Activated effector memory CD4-positive, alpha-beta T cell treated with anti-CD3 and anti-CD28 coated beads, Interleukin-2, amount 50 U/mL, for 16 hours (primary cell): Measurements from ENCODE around the gene ADAMTSL3.
"Not testable (repeated sequence)": the region's sequence is repeated elsewhere in the genome, so short reads cannot be mapped to it uniquely, and the experiment has no call there.

ENCODE experiments used
- DNase-seq: peaks from one replicate; pipeline ENCODE4 v3.0.0-alpha.2; 2020

The ADAMTSL3 gene

DNA sequence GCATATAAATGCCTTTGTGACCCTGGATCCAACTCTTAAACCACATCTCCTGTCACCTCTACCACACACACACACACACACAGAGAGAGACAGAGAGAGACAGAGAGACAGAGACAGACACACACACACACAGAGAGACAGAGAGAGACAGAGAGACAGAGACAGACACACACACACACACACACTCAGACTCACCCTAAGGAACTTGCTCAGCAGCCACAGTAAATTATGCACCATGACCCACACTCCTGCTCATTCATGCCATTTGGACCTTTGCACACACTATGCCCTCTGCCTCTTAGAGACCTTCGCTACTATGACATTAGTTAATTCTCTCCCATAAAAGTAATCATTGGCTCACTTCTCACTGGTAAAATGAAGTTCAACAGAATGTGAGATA is 275.7 kb downstream of the ADAMTSL3 start:
- DNase-seq, result no peak

DNA sequence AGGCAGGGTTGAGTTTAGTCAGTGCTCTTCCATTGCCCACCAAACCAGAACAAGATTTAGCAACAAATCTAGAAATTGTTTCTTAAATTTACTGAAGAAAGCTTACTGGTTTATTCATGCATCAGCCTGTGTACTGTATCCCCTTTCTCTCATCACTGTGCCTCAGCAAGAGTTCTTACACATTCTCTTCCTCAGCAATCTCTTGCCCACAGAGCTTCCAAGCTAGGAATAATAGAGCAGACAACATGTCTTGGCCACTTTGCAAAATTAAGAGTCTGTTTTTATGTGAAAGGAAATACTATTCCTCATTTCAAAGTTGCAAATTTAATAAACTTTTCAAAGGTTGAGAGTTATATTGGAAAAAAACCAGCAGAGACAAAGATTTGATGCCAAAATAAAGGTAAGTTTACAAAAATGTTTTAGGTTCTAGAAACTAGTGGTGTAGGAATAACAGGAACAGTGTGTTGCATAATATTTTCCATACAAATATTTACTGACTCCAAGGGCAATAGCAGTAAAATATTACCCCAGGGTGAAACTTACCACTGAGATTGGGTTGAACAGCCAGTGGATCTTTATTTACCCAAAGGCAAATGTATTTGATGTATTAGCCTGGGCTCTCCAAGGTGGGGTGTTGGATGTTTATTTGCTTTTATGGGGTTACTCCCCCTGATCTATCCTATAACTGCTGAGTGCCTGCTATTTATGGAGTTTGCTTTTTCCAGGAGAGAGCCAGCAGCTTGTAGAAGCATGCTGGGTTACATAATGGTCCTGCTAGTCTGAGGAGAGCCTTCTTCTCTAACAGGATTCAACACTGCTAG is 276.7 kb downstream of the ADAMTSL3 start:
- no peak for DNase-seq

DNA sequence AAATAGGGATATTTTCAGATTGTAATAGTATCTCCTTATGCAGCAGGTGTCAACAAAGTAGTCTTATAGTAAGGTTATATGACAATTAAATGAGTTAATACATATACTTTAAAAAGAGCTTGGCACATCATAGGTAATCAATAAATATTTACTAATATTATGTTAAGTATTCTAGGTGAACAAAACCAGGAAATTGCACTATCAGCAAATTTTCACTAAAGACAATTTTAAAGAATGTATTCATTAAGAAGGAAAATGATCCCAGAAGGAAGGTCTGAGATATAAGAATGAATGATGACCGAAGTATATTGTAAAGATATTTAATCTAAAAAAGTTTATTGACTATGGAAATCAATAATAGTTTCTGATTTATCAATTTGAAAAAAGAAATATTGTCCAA is 281.9 kb downstream of the ADAMTSL3 start:
- no peak for DNase-seq

DNA sequence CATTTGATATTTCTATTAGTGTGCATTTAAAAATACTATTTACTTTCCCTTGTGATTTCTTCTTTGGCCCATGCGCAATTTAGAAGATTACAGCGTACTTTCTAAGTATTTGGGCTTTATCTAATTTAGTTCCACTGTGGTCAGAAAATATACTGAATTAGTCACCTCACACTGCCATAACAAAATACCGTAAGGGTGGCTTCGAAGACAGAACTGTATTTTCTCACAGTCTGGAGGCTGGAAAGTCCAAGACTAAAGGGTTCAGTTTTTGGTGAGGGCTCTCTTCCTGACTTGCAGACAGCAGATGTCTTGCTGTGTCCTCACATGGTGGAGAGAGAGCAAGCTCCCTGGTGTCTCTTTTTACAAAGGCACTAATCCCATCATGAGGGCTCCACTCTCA is 286.2 kb downstream of the ADAMTSL3 start:
- DNase-seq, result no peak

DNA sequence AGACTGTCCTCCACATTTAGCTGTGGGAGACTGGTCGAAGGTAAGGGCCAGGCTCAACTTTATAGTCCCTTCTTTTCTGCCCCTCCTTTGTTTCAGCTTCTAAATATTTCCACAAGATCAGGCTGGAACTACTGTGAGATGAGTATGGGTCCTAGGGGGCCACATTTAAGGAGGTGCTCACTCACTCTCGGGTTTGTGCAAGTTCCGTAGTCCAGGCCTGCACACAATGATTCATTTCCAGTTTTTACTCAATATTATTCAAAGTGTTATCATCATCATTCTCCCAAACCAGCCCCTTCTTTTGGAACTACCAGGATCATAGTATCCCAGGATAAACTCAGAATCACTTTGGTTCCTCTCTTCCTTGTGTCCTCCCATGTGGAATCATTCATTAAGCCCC is 289.1 kb downstream of the ADAMTSL3 start:
- DNase-seq, result no peak

DNA sequence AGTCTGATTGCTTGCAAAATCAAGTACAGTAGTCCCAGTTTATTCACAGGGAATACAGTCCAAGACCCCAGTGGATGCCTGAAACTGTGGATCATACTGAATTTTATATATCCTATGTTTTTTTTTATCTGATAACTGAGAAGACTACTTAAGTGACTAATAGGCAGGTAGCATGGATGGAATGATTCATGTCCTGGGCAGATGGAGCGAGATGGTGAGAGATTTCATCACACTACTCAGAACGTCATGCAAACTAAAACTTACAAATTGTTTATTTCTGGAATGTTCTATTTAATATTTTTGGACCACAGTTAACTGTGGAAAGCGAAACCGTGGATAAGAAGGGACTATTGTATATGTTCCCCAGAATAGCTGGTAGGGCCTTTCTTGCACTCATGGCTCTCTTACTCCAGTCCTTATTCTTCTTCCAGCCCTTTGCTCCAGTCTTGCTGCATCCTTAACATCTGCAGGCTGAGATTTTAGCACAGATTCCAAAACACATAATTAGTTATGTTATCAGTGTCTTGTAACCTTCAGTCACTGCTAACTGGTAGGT is 290.0 kb downstream of the ADAMTSL3 start:
- DNase-seq, result no peak

DNA sequence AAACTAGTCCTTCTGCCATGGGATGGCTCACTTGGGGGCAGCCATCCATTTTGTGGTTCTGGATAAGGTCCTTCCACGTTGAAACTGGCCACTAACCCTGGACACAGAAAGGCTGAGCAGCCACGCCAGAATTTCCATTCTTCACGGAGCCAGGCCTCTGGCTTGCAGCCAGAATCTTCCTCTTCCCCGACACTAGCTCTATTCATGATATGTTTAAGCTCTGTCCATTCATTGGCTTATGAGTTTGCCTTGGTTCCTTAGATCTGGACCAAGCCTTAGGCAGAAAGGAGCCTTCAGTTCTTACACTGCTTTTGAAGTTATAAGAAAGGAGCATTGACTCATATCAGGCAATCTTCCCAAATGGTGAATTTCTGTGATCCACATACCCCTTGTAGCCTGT is 293.2 kb downstream of the ADAMTSL3 start:
- no peak for DNase-seq

DNA sequence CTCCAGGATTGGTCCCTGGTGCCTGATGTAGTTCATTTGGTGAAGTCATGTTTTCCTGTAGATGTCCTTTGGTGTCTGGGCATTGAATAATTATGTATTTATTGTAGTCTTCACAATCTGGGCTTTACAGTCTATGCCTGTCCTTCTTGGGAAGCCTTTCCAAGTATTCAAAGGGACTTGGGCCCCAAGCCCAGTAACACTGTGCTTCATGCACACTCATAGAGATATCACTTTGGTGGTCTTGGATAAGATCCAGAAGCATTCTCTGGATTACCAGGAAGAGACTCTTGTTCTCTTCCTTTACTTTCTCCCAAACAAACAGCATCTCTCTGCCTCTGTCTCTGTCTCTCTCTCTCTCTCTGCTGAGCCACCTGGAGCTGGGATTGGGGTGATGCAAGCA is 300.6 kb downstream of the ADAMTSL3 start:
- DNase-seq, result no peak

DNA sequence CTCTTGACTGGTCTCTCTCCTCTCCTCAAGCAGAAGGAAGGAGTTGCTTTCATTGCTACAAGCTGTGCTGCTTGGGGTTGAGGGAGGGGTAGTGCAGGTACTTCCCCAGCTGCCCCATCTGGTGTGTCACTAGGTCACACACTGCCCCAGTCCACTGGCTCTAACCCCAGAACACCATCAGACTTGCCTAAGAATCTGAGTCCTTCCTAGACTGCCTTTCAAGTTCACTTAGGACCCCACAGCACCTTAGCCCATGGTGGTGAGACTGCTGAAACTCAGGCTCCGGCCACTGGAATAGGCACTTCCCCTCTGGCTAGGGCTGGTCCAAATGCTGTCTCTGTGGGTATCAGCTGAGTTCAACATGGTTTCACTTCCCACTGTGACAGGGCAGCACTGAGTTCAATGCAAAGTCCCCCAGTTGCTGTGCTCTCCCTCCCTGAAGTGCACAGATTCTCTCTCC is 301.9 kb downstream of the ADAMTSL3 start:
- DNase-seq, result no peak

DNA sequence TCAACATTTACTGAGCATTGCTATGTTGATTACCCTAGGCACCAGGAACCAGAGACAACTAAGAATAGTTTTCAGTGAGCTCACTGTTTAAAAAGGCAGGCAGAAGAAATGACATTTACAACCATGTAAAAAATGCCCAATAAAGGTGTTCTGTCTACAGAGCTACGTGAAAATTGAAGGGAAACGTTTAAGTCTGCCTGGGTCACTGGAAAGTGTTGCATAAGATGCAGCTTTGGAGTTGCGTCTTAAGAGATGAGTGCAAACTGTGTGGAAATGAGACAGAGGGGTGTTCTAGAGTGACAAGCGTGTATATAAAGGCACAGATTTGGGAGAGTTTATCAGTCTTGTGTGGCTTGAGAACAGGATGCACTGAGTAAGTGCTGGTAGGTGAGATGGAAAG is 303.0 kb downstream of the ADAMTSL3 start:
- no peak for DNase-seq

DNA sequence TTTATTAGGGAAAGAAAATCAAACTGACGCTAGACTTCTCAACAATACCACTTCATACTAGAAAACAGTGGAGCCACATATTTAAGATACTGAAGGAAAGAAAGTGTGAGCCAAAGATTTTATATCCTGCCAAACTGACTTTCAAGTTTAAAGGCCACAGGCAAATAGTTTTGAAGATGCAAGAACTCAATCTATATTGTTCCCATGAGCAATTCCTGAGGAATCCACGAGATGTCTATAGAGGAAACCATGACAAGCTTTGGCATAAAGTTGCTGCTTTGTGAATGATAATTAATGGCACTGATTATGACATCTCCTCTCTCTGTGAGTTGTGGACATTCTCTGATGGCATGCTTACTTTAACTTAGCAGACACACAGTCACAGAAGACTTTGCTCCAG is 305.6 kb downstream of the ADAMTSL3 start:
- no peak for DNase-seq

DNA sequence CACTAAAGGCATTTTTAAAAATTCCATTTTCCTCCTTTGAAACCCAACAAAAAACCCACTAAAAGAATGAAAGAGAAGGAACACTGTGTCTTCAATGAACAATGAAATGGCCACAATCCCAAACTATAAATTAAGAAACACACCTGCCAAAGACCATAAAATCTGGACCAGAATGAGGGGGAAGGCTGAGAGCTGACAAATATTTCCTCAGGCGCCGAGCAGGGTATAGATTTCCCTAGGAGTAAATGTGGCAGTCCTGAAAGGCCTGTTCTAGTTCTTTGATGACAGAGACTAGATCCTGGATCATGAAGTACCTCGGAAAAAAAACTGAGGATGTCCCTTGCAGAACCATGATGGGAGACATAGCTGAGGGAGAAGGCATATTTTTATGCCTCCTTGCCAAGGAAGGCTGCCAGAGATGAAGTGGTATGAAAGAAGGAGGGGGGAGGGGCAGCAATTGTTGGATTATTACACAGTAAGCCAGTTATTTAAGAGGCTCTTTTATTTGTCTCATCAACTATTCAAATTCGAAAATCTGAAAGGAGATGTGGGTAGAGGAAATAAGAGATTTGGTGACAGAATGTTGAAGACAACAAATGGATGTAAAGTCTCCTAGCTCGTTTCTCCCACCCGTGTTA is 306.4 kb downstream of the ADAMTSL3 start:
- DNase-seq, result no peak

DNA sequence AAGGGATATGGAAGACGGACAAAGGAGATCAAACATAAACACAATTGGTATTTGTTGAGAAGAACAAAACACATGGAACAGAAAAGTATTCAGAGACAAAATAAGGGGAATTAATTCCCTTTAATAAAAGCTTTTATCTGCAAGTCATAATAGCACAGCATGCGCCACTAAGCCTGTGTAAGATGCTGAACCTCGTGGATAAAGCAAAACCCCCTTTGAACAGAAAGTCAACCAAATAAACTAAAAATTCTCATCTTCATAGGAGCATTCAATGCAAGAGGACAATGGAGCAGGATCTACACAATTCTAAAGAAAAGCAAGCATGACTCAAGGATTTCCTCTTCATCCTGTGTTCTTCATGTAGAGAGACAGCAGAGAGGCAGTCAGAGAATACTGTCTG is 307.4 kb downstream of the ADAMTSL3 start:
- no peak for DNase-seq

DNA sequence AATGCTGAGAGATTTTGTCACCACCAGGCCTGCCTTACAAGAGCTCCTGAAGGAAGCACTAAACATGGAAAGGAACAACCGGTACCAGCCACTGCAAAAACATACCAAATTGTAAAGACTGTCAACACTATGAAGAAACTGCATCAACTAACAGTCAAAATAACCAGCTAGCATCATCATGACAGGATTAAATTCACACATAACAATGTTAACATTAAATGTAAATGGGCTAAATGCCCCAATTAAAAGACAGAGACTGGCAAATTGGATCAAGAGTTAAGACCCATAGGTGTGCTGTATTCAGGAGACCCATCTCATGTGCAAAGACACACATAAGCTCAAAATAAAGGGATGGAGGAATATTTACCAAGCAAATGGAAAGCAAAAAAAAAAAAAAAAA is 311.0 kb downstream of the ADAMTSL3 start:
- DNase-seq, result not testable (repeated sequence)

DNA sequence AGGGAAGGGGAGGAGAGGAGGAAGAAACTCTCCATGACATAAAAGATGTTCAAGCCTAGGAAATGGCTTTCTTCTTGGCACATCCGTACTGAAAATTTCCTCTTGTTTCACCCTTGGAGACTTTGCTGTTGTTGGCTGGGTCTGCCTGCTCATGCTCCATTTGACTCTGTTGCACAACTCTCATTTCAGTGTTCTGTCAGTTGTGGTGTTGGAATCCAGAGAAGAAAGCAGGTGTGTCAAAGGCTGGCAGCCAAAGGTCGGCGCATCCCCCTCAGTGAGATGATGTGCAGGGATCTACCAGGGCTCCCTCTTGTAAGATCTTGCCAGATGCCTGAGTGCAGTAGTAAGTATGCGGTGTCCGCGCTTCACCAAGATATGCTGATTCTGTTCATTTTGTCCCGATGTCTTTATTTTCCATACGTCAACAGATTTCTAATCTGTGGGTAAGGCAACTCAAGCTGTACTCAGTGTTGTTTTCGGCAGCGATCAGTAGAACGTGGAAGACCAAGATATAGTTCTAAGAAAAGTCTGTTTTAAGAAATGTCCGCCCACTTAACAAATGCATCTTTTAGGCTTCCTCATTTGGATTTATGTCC is 316.5 kb downstream of the ADAMTSL3 start:
- no peak for DNase-seq

DNA sequence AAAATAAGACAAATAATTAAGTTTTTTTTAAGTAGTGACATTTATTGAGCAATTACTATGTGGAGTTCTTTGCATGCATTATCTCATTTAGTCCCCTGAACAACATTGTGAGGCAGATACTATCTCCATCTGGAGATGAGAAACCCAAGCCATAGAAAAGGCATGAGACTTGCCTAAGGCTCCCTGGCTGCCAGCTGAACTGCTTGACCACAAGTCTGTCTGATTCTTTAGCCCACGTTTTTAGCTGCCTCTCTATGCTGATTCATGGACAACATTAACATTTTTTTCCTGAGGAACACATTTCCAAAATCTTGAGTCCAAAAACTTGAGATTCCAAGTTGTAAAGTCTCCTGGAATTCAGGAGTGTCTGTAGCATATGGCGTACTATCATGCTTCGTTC is 318.1 kb downstream of the ADAMTSL3 start:
- DNase-seq, result no peak

DNA sequence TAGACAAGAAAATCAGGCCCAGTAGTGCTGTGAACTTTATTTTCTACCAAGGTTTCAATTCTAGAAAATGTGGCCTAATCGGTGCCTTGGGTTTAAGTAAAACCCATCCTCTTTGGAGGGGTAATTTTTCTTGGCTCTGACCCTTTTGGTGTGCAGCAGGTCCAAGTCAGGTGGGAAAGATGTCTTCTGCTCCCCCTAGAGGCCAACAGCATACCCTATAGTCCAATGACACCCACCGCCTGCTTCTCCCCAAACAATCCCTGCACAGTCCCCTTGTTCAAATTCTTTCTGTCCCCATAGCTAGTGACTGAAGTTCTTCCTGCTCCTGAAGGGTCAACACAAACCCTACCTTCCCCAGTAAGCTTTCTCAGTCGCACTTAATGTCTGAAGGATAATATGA is 319.9 kb downstream of the ADAMTSL3 start:
- DNase-seq, result no peak

DNA sequence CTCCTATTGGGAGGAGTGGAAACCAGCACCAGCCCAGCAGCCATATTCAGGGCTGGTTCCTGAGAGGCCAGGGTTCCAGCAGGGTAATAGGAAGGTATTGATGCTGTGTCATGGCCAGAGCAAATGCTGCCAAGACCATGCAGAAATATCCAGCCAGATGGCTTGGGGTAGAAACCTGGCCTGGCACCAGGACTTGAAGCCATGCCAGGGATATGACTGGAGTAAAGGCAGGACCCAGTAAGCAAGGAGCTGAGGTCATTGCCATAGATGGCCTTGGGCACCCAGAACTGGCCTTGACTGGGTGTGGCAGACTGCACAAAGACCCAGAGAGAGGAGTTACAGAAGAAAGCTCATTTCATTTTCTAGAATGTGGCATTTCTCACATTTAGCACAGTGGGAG is 324.1 kb downstream of the ADAMTSL3 start:
- DNase-seq, result no peak

DNA sequence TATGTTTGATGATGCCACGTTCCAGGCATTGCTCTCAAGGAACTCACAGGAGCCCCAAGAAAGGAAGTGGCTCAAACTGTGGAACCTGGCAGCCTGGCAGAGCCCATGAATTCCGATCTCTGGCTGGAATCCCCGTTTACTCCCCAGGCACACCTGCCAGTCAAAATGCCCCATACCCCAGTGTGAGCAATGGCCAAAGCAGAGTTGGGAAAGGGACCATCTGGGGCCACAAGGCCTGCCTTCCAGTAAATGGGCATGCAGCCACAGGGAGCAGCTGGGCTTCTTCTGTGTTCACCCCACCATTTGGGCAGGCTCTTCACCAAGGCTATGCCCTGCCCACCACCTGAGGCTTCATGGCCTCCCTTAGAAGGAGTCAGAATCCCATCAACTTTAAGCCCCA is 324.7 kb downstream of the ADAMTSL3 start:
- no peak for DNase-seq

DNA sequence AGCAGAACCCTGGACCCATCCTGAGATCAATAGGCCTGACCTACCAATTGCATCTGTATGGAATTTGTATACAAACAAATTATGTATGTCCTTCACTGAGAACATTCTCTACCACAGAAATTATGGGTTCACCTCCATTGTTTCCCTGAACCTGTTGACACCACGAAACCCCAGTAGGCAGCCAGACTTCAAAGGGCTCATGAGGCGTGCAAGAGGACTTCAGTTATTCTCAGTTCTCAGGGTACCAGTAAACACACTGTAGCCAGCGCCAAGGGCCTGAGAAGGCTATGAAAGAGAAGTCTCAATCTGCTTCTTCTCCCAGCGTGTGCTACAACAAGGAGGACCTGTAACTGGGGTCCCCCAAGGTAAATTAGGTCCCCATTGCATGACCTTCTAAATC is 326.7 kb downstream of the ADAMTSL3 start:
- no peak for DNase-seq

DNA sequence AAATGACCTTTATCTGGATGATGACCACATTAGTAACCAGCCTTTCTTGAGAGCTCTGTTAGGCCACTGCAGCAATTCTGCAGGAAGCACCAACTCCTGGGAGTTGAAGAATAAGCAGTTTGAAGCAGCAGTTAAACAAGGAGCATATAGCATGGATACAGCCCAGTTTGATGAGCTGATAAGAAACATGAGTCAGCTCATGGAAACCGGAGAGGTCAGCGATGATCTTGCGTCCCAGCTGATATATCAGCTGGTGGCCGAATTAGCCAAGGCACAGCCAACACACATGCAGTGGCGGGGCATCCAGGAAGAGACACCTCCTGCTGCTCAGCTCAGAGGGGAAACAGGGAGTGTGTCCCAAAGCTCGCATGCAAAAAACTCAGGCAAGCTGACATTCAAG is 328.8 kb downstream of the ADAMTSL3 start:
- DNase-seq, result no peak

DNA sequence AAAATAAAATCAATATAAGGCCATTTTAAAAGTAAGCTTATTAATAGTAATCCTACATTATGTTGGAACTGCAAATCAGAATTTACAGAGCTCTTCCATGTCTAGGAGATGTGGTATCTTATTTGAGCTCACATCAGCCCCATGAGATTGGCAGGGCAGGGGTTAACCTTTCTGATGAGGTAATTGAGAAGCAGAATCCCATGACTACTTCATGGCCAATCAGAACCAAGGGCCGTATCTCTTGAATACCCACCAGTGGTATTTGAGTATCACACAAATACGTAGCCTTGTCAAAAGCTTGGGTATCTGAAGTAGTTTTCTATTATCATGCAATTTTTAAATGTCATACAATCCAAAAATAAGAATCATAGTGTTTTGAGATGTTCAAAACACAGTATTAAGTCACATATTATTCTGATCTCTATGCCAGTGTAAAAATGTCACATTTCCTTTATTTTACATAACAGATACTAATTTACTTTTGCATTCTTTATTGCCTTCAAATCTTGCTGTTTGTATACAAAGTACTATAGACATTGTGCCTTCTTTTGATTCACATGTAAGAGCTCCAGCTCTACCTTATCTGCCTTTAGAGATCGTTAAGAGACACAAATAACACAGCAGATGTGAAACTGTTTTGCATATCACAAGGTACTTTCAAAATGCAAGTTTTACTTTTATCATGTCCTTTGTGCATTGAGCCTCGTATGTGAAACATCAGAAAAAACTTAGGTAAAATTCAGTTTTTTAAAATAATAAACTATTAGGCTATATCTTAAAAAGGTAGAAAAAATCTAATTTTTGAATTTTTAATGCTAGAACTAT is 329.9 kb downstream of the ADAMTSL3 start:
- no peak for DNase-seq

DNA sequence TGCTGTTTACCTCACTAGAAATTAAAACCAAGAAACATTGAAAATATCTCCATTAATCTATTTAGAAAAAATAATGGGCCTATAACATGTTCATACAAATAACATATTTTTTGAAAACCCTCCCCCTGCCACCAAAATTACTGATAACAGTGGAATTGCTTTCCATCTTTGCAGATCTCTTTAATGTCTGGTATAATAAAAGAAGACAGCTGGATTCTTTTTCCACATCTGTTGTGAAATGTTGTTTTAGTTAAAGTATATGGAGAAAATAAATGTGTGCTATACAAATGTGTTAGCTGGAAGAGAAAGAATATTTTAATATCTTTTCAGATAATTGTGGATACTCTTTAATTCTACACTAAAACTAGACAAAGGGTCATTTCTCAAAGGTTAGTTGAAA is 330.7 kb downstream of the ADAMTSL3 start:
- DNase-seq, result no peak
